HepG2 (cell line): Measurements from ENCODE around the gene EGFR. TPM values are rescaled to one million over a fixed set of nuclear protein-coding genes. Genes with fewer than 3 reads are reported as not detected.

ENCODE experiments used
- ATAC-seq: fragments of 200-7000 bp; cut with Tn5 transposase; 3 replicates; pipeline ENCODE4 v1.9.1; 2020; ENCODE audit warnings: mild to moderate bottlenecking, moderate library complexity
- BruUV-seq: library from RNA; stranded (reverse); fragments of 400-500 nt; replicated peaks from 2 replicates; lab custom pipeline; 2021; lab: Mats Ljungman, UMichigan
- CTCF ChIA-PET: fragments of 300-600 bp; formaldehyde crosslinking; extraction: SDS; loops from one replicate; lab custom pipeline; 2021; ENCODE audit warnings: low total read pairs, inconsistent platforms, low intra/inter-chr PET ratio; lab: Yijun Ruan, JAX
- POLR2A ChIA-PET: fragments of 350-600 bp; sonication (Branson Sonifier 250); formaldehyde crosslinking; loops from one replicate; lab custom pipeline; 2020; ENCODE audit warnings: antibody characterized with exemption, inconsistent platforms; lab: Yijun Ruan, JAX
- DNase-seq: peaks from one replicate; pipeline ENCODE4 v3.0.0-alpha.2; 2015; ENCODE audit warnings: low spot score
- FAIRE-seq: peaks from 3 replicates; lab custom pipeline; 2011; peaks lifted over from hg19 to GRCh38; lab: Jason Lieb, UNC
- H2AFZ ChIP-seq: one replicate; pipeline ENCODE4 v1.6.1; 2011; ENCODE audit warnings: low read length, inconsistent platforms
- H3K27ac ChIP-seq: fragments of 300-600 bp; 3 replicates; pipeline ENCODE4 v1.8.0; 2011; ENCODE audit warnings: mixed run types, mild to moderate bottlenecking, mixed read lengths, low read length, inconsistent platforms; ENCODE audit not compliant: insufficient read depth; ENCODE audit errors: extremely low read length
- H3K27me3 ChIP-seq, 2 experiments: fragments of 200-600 bp in 1 of 2; 2 replicates in 1 of 2; 3 replicates in 1 of 2; pipeline versions ENCODE4 v1.6.0 to v1.8.0; 2011; ENCODE audit warnings: low read length in 2 of 2, mild to moderate bottlenecking in 2 of 2, moderate library complexity in 2 of 2, inconsistent platforms in 1 of 2; ENCODE audit not compliant: insufficient read depth in 2 of 2, control insufficient read depth in 1 of 2
- H3K36me3 ChIP-seq, 2 experiments: fragments of 200-600 bp in 1 of 2; replicated peaks in 1 of 2; 2 replicates in 1 of 2; 3 replicates in 1 of 2; pipeline versions ENCODE4 v1.5.1 to v1.8.0; 2011; ENCODE audit warnings: low read length in 2 of 2, inconsistent platforms in 1 of 2; ENCODE audit not compliant: insufficient read depth in 2 of 2, control insufficient read depth in 1 of 2
- H3K4me1 ChIP-seq: 2 replicates; pipeline ENCODE4 v1.5.1; 2012; ENCODE audit warnings: low read length, inconsistent platforms; ENCODE audit not compliant: insufficient read depth
- H3K4me2 ChIP-seq: 2 replicates; pipeline ENCODE4 v1.6.0; 2011; ENCODE audit warnings: low read depth, low read length, inconsistent platforms
- H3K4me3 ChIP-seq, 3 experiments: fragments of 200-600 bp in 1 of 3; sonication (generic), shearing (Covaris generic) in 1 of 3; replicated peaks in 1 of 3; 2 replicates each; pipeline ENCODE4 v1.5.1; 2011 to 2016; ENCODE audit warnings: low read length in 3 of 3, inconsistent platforms in 2 of 3, low read depth in 2 of 3, mild to moderate bottlenecking in 2 of 3, control low read depth in 1 of 3, mixed read lengths in 1 of 3; ENCODE audit not compliant: insufficient read depth in 1 of 3
- H3K79me2 ChIP-seq: one replicate; pipeline ENCODE4 v1.6.1; 2011; ENCODE audit warnings: low read length, inconsistent platforms; ENCODE audit not compliant: insufficient read depth
- H3K9ac ChIP-seq: 2 replicates; pipeline ENCODE4 v1.6.0; 2011; ENCODE audit warnings: mild to moderate bottlenecking, low read depth, low read length, inconsistent platforms; ENCODE audit not compliant: insufficient read depth
- H3K9me3 ChIP-seq: 2 replicates; pipeline ENCODE4 v1.5.1; 2012; ENCODE audit warnings: mild to moderate bottlenecking, low read length
- H4K20me1 ChIP-seq: 2 replicates; pipeline ENCODE4 v1.6.0; 2011; ENCODE audit warnings: inconsistent platforms, mild to moderate bottlenecking, low read length, moderate library complexity; ENCODE audit not compliant: insufficient read depth
- TAF1 ChIP-seq: sonication (generic); formaldehyde crosslinking; IDR thresholded peaks from 2 replicates; pipeline ENCODE4 v1.4.0; 2020; ENCODE audit warnings: missing genetic modification reagents
- ZMAT3 ChIP-seq: sonication (generic); formaldehyde crosslinking; conservative IDR thresholded peaks from 2 replicates; pipeline ENCODE4 v1.7.0; 2021; ENCODE audit warnings: missing genetic modification reagents
- WGBS: methylation state at CpG from one replicate; pipeline ENCODE4 v1.1.6; 2017; ENCODE audit warnings: low lambda C conversion rate; 5-methylcytosine and 5-hydroxymethylcytosine counted together
- in situ Hi-C: cut with HindIII; loops from 2 replicates; pipeline ENCODE4 v1.10.0; 2017; ENCODE audit warnings: low pct_unique_long_range_greater_than_20kb; ENCODE audit not compliant: extremely low pct_ligation_motif_present
- intact Hi-C: fragments of 100-400 bp; cut with micrococcal nuclease; formaldehyde crosslinking; loops from one replicate; pipeline ENCODE4 v1.10.0; 2022; ENCODE audit not compliant: unreplicated experiment
- polyA plus RNA-seq, 8 experiments: library from polyadenylated mRNA; depleted of rRNA in 3 of 8; stranded (reverse) in 7 of 8; unstranded in 1 of 8; fragments of >200 nt; fragmentation: Illumina TruSeq in 4 of 8; extraction: Trizol in 4 of 8; gene quantifications; 2 replicates each; pipeline versions ENCODE4 v1.2.1 to v1.2.3, GENCODE V29; 2011 to 2016; ENCODE audit warnings: low read depth in 4 of 8, missing spikeins in 1 of 8, mixed read lengths in 1 of 8; ENCODE audit not compliant: insufficient read depth in 1 of 8
- total RNA-seq, 5 experiments: library from RNA; depleted of rRNA; stranded (reverse); fragments of >200 nt; fragmentation: Illumina TruSeq; extraction: Trizol; gene quantifications; 2 replicates each; pipeline ENCODE4 v1.2.3, GENCODE V29; 2016; ENCODE audit warnings: low read depth in 1 of 5
- TF ChIP-seq, protein P1 (sequence below): sonication (generic); formaldehyde crosslinking; conservative IDR thresholded peaks from 2 replicates; pipeline ENCODE4 v1.8.0; 2022; ENCODE audit warnings: low read depth, missing genetic modification reagents
- TF ChIP-seq, protein P2 (sequence below): sonication (generic); formaldehyde crosslinking; IDR thresholded peaks from 2 replicates; pipeline ENCODE4 v1.8.1; 2023; ENCODE audit warnings: mild to moderate bottlenecking, inconsistent platforms, moderate library complexity, missing genetic modification reagents, borderline replicate concordance

Gene EGFR
- total and polyA plus RNA-seq, 2 of the 13 experiments (the other 11 are each of a cell fraction or from before 2014, with no cell fraction given), result 7.0 to 10.0 TPM

DNA sequence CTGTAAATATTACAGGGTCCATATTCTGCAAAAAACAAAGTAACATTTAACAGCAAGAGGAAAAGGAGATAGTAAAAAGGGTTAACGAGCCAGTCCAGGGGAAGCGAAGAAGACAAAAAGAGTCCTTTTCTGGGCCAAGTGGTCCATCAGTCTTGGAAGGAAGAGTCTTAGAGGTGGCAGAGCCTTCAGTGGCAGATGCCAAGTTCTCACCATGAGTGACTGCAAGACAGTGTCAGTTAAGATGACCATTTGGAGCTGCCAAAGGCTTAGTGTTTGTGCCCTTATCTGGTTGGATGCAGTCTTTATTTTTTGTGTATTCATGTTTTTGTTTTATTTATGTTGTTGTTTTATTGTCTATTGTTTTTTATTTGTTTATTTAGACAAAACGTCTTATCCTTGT, 220.6 kb downstream of the EGFR start:
- intact Hi-C loops (no loop called here), in situ Hi-C loops (no loop called here)
- ATAC-seq (no peak), FAIRE-seq (no peak), DNase-seq (no peak)
- no peak overlapping the region for H2AFZ ChIP-seq
- no peak overlapping the region for H3K4me2 ChIP-seq
- TF ChIP-seq, protein P1, sequence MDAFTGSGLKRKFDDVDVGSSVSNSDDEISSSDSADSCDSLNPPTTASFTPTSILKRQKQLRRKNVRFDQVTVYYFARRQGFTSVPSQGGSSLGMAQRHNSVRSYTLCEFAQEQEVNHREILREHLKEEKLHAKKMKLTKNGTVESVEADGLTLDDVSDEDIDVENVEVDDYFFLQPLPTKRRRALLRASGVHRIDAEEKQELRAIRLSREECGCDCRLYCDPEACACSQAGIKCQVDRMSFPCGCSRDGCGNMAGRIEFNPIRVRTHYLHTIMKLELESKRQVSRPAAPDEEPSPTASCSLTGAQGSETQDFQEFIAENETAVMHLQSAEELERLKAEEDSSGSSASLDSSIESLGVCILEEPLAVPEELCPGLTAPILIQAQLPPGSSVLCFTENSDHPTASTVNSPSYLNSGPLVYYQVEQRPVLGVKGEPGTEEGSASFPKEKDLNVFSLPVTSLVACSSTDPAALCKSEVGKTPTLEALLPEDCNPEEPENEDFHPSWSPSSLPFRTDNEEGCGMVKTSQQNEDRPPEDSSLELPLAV (CRISPR knock-in tag), result no peak
- TF ChIP-seq, protein P2, sequence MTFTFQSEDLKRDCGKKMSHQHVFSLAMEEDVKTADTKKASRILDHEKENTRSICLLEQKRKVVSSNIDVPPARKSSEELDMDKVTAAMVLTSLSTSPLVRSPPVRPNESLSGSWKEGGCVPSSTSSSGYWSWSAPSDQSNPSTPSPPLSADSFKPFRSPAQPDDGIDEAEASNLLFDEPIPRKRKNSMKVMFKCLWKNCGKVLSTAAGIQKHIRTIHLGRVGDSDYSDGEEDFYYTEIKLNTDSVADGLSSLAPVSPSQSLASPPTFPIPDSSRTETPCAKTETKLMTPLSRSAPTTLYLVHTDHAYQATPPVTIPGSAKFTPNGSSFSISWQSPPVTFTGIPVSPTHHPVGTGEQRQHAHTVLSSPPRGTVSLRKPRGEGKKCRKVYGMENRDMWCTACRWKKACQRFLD (CRISPR knock-in tag), result no peak
- TF ChIP-seq ZMAT3 (CRISPR knock-in tag) (no peak), TAF1 (CRISPR knock-in tag) (no peak)
- H3K27ac ChIP-seq, result no peak overlapping the region
- no peaks in the 10 kb centered on the region for H4K20me1 ChIP-seq
- ChIA-PET POLR2A (no interaction called here), CTCF (no interaction called here)
- no peaks in the 10 kb centered on the region for H3K36me3 ChIP-seq
- H3K4me3 ChIP-seq, result no peak overlapping the region
- peaks cover 3 to 45% of the 10 kb centered on the region in 2 experiments for H3K27me3 ChIP-seq
- no peaks in the 10 kb centered on the region for H3K79me2 ChIP-seq
- no peak overlapping the region for H3K9ac ChIP-seq
- no TSS peak for BruUV-seq
- H3K4me1 ChIP-seq, result no peaks in the 10 kb centered on the region
- WGBS, result 35% methylated on average over 3 of the region's 3 CpGs
- H3K9me3 ChIP-seq, result no peaks in the 10 kb centered on the region
